Tibial nerve (tissue), 3 donors: ENCODE measurements around the gene REELD1.

Experiments used
- POLR2A ChIP-seq, 2 donors: fragments of 450-650 bp; IDR thresholded peaks; one replicate each; pipeline ENCODE4 v1.6.1; 2017; ENCODE audit warnings: antibody characterized with exemption in 2 of 2, mild to moderate bottlenecking in 2 of 2, moderate library complexity in 2 of 2
- TF ChIP-seq, protein P1 (sequence below), 5 experiments: fragments of 200-600 bp in 3 of 5; fragments of 450-650 bp in 2 of 5; sonication (generic) in 3 of 5; IDR thresholded peaks; one replicate each; pipeline ENCODE4 v1.5.1; 2016 to 2019; ENCODE audit warnings: antibody characterized with exemption in 5 of 5, mild to moderate bottlenecking in 3 of 5, moderate library complexity in 2 of 5

DNA sequence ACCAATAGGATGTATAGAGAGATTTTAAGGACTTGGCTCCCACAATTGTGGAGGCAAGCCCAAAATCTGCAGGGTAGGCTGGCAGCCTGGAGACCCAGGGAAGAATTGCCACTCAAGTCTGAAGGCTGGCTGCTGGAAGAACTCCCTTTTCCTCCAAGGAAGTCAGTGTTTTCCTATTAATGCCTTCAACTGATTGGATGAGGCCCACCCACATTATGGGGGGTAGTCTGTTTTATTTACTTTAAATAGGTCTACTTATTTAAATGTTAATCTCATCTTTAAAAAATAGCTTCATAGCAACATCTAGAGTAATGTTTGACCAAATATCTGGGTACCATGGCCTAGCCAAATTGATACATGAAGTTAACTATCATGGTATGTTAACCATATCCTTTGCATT, 20.1 kb upstream of the REELD1 start:
- TF ChIP-seq, protein P1, sequence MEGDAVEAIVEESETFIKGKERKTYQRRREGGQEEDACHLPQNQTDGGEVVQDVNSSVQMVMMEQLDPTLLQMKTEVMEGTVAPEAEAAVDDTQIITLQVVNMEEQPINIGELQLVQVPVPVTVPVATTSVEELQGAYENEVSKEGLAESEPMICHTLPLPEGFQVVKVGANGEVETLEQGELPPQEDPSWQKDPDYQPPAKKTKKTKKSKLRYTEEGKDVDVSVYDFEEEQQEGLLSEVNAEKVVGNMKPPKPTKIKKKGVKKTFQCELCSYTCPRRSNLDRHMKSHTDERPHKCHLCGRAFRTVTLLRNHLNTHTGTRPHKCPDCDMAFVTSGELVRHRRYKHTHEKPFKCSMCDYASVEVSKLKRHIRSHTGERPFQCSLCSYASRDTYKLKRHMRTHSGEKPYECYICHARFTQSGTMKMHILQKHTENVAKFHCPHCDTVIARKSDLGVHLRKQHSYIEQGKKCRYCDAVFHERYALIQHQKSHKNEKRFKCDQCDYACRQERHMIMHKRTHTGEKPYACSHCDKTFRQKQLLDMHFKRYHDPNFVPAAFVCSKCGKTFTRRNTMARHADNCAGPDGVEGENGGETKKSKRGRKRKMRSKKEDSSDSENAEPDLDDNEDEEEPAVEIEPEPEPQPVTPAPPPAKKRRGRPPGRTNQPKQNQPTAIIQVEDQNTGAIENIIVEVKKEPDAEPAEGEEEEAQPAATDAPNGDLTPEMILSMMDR (IDR thresholded peaks at IDR 0.05) = no peak
- TF ChIP-seq POLR2A (IDR thresholded peaks at IDR 0.05) = no peak
